NB4 (cell line): Measurements from ENCODE around the gene PBRM1.

Experiments used
- DNase-seq: peaks from one replicate; pipeline ENCODE4 v3.0.0; 2010; ENCODE audit warnings: low read depth
- H3K4me3 ChIP-seq: one replicate; pipeline ENCODE4 v1.5.1; 2011; ENCODE audit warnings: mild to moderate bottlenecking, low read depth, low read length, moderate library complexity
- MAX ChIP-seq: IDR thresholded peaks from 2 replicates; pipeline ENCODE4 v1.6.1; 2011; ENCODE audit warnings: low read depth, low read length
- MYC ChIP-seq: IDR thresholded peaks from 2 replicates; pipeline ENCODE4 v1.6.1; 2011; ENCODE audit warnings: low read depth, low read length
- POLR2A ChIP-seq: IDR thresholded peaks from 2 replicates; pipeline ENCODE4 v1.6.1; 2011; ENCODE audit warnings: mild to moderate bottlenecking; ENCODE audit not compliant: insufficient read length; ENCODE audit errors: extremely low read depth
- TF ChIP-seq, protein P1 (sequence below): IDR thresholded peaks from one replicate; pipeline ENCODE4 v1.5.1; 2012; ENCODE audit warnings: low read depth, low read length

Gene PBRM1

GRCh38 chr3:52517796-52518722, 167.7 kb downstream of the PBRM1 start:
- no peak overlapping the region for H3K4me3 ChIP-seq
- TF ChIP-seq, protein P1, sequence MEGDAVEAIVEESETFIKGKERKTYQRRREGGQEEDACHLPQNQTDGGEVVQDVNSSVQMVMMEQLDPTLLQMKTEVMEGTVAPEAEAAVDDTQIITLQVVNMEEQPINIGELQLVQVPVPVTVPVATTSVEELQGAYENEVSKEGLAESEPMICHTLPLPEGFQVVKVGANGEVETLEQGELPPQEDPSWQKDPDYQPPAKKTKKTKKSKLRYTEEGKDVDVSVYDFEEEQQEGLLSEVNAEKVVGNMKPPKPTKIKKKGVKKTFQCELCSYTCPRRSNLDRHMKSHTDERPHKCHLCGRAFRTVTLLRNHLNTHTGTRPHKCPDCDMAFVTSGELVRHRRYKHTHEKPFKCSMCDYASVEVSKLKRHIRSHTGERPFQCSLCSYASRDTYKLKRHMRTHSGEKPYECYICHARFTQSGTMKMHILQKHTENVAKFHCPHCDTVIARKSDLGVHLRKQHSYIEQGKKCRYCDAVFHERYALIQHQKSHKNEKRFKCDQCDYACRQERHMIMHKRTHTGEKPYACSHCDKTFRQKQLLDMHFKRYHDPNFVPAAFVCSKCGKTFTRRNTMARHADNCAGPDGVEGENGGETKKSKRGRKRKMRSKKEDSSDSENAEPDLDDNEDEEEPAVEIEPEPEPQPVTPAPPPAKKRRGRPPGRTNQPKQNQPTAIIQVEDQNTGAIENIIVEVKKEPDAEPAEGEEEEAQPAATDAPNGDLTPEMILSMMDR: no peak
- no peak for TF ChIP-seq MAX
- no peak for TF ChIP-seq MYC
- TF ChIP-seq POLR2A: no peak
- no peak for DNase-seq

GRCh38 chr3:52516509-52517195, 169.1 kb downstream of the PBRM1 start:
- DNase-seq: no peak
- no peak overlapping the region for H3K4me3 ChIP-seq
- no peak for TF ChIP-seq MAX
- no peak for TF ChIP-seq MYC
- no peak for TF ChIP-seq POLR2A

DNA sequence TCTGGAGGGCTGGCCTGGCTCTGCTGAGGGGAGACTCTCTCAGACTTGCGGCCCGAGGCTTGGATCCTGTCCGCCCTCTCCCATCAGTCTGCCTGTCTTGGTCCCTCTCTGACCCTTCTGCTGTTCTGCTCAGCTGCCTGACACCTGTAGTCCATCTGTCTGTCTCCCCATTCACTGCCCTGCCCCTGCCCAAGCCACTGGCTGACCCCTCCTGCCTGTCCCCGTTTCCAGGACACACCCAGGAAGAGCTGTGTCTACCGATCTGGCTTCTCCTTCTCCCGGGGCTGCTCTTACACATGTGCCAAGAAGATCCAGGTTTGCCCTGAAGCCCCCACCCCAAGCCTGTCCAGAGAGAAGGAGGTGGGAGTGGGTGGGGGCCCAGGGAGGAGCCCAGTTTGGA, 170.5 kb downstream of the PBRM1 start:
- TF ChIP-seq POLR2A (no peak), MYC (no peak), MAX (no peak)
- TF ChIP-seq, protein P1: no peak
- DNase-seq: no peak
- H3K4me3 ChIP-seq: no peak overlapping the region

DNA sequence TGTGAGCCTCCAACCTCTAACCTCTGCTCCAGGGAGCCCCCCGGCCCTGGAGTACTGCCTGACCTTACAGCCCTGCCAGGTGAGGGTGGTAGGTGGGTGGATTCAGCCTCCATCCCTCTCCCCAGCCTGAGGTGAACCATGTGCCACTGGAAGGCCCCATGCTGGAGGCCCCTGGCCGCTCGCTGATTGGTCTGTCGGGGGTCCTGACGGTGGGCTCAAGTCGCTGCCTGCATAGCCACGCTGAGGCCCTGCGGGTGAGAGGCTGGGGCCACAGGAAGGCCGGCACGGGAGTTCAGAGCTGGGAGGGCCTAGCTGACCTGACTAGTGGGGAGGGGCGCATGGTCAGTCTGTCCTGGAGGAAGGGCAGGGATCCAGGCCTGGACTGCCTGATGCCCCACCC, 171.1 kb downstream of the PBRM1 start:
- no peak overlapping the region for H3K4me3 ChIP-seq
- DNase-seq: no peak
- TF ChIP-seq POLR2A (no peak), MYC (no peak), MAX (no peak)
- TF ChIP-seq, protein P1: no peak

DNA sequence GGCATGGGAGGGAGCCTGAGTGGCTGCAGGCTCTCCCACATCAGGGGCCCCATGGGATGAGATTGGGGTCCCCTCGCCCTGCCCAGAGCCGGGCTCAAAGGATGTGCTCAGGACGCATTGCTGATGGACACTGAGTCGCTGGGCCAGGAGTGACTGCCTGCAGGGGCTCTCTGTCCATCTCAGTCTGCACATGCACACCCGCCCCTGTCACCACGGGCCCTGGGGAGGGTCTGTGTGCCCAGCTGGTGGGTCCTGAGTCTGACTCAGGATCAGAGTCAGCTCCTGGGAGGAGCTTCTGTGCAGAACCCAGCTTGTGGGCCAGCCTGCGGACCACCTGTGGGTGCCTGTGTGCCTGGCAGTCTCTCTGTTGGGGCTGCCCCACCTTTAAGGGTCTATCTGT, 172.4 kb downstream of the PBRM1 start:
- TF ChIP-seq POLR2A (no peak), MAX (no peak), MYC (no peak)
- TF ChIP-seq, protein P1: no peak
- H3K4me3 ChIP-seq: no peak overlapping the region
- DNase-seq: no peak

- H3K4me3 ChIP-seq: no peak overlapping the region
- no peak for TF ChIP-seq MYC
- TF ChIP-seq MAX: no peak
- TF ChIP-seq POLR2A: no peak
- TF ChIP-seq, protein P1: no peak
- DNase-seq: no peak
These were observed 173.0 kb downstream of the PBRM1 start for GRCh38 chr3:52512727-52513126.
